Fibroblast of the conjunctiva (primary cell): ENCODE data around the gene VIPAS39.
A peak's percentile ranks its signal among the peaks of the same experiment; 100 is the strongest.

Experiments used
- DNase-seq: peaks from one replicate; pipeline ENCODE4 v3.0.0-alpha.2; 2010; ENCODE audit warnings: low read depth

Gene VIPAS39

DNA sequence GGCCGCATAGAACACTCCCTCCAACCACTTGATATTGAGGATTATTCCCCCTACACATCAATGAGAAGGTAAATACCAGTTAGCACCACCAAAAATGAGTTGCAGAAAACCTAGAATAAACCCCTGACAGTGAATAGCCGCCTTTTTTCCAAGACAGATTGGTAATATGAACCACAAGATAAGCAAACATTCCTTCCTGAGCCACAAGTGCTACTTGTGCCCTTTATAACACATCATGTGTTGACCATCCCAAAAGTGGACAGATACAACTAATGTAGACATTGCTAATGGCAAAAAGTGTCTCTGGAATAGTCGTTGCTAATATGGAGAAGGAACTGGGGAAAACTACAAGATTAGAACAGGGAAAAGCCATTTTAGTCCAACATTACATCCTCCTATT, 51.3 kb downstream of the VIPAS39 start:
- DNase-seq = no peak

DNA sequence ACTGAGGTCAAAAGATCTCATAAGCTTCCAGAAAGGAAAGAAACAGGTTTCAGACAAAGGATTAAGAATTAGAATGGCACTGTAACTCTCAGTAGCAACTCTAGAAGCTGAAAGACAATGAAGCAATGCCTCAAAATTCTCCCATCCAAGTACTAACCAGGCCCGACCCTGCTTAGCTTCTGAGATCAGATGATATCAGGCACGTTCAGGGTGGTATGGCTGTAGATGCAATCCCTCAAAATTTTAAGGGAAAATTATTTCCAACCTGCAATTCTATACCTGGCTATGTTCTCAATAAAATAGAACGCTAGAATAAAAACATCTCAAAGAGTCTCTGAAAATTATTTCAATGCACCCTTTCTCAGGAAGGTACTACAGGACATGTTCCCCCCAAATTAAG, 53.6 kb downstream of the VIPAS39 start:
- DNase-seq = no peak

DNA sequence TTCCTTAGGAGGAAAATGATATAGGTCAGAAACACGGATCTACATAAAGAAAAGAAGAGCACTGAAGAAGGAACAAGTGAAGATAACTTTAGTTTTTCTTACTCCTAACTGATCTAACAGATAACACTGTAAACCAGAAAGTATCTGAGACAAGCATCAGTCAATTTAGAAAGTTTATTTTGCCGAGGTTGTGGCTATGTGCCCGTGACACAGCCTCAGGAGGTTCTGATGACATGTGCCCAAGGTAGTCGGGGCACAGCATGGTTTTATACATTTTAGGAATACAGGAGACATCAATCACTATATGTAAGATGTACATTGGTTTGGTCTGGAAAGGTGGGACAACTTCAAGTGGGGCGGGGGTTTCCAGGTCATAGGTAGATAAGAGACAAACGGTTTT, 57.2 kb downstream of the VIPAS39 start:
- no peak for DNase-seq

DNA sequence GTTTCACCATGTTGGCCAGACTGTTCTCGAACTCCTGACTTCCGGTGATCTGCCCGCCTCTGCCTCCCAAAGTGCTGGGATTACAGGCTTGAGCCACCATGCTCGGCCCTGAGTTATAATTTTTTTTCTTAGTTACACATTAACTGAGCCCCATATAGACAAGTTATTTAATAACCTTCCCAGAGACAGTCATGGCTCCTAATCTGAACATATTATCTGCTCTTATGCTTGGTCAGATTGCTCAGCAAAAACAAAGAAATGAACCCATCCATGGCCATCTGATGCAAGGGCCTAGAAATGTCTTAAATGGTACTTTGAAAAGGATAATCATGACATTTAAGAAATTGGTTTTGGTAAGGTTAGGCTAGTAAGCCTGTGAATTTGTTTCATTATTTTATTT, 67.2 kb downstream of the VIPAS39 start:
- no peak for DNase-seq

DNA sequence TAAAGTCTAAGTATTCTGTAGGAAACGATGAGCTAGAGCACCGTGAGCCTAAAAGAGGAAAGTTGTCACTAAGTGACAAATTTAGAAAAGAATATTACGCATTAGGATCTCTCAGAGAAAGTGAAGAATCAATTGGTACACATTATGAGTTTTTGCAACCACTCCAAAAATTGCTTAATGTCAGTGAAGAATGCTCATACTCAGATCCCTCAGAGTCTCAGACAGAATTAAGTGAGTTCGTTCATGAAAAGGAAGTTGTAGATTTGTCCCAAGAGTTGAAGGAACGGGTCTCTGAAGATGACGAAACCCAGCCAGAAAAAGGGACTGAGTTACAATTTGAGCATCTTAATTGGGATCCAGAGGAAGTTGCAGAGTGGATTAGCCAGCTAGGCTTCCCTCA, 78.7 kb downstream of the VIPAS39 start:
- DNase-seq = no peak

DNA sequence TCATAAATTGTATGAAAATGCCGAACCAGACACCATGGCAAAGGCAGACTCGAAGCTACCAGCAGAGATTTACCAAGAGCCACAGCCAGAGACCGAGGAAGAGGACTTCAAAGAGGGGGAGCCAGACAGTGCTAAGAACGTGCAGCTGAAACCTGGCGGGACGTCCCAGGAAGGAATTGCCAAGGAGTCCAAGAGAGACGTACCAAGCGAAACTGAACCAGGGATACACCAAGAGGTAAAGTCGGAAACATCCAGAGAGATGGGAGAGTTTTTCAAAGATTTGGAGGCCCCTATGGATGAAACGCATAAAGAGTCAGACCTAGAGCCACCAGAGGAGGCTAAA, 79.9 kb downstream of the VIPAS39 start:
- no peak for DNase-seq

DNA sequence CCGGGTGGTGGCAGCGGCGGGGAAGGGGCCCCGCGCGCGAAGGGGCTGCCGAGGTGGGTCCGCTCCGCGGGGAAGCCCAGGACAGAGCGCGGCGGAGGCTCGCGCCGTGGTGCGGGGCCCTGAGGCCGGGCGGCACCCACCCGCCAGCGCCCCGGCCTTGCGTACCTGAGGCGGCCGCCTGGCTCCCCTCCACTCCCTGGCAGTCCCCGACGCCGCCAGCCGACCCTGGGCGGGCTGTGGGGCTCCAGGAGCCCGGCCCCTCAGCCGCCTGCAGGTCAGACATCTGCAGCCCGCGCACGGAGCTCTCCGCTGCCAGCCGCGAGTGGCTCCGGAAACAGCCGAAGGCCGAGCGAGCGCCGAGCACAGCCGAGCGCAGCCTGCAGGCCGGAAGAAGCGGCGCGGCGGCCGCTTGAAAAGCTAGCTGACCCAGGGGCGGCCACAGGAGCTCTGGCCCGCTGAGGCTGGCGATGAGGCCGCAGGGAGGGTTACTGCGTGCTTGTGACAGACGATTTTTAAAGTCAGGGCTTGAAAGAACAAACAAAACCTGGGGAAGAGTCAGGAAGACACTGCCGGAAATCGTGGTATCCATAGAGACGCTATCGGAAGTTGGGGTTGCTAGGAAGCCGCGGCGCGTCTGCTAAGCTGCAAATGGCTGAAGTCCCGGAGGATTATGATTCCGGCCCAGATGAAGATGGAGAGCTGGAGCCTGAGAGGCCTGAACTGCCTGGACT, 80.5 kb downstream of the VIPAS39 start, which contains the start of the genes SAMD15 and TMED8:
TSS of gene SAMD15 (plus strand) at position 609 of the 731 bp plus-strand sequence. CDS start at position 649, 40 bp downstream.
TSS of gene TMED8 (minus strand) at position 324 of the 731 bp plus-strand sequence. CDS start at position 283, 41 bp downstream.
- DNase-seq = peak; percentile 59
